Measurements from ENCODE around the gene ANKUB1.

ANKUB1 gene

GRCh38 chr3:149752788-149753136 lies 39.6 kb downstream of the ANKUB1 start:
- no peak for DNase-seq

DNA sequence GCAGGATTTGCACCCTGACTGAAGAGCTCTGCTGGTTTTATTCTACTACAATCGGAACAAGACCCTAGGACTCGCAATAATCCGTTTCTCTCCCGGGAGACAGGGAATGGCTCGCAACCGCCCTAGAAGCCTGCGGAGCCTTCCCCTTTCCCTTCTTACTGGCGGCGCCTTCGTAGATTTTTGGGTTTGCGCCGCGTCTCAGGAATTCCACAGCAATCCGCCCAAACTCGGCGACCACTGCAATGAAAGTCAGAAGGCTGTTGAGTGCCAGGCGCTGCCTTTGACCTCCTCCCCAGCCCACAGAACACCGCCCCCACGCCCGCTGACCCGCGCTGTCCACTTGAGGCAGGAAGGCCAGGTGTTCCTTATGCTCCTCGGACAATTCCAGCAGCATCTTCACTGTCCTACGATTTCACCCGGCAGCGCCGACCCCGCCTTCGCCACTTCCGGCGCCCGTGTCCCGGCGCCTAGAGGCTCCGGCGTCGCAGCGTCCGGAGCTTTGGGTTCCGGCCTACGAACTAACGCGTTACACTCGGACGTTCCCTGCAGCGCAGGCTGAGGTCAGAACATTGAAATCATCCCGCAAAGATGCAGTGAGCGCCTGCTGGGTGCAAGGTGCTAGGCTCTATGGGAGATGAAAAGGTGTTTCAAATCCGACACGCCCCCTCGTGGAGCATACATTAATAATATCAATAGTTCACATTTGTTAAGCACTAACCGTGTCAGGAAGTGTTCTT lies 40.1 kb downstream of the ANKUB1 start, which contains the start of gene COMMD2:
Gene COMMD2 (minus strand): TSS at position 439 of the 737 bp plus-strand sequence. CDS start 45 bp downstream, at position 394.
- peak; percentile 80 for DNase-seq

DNA sequence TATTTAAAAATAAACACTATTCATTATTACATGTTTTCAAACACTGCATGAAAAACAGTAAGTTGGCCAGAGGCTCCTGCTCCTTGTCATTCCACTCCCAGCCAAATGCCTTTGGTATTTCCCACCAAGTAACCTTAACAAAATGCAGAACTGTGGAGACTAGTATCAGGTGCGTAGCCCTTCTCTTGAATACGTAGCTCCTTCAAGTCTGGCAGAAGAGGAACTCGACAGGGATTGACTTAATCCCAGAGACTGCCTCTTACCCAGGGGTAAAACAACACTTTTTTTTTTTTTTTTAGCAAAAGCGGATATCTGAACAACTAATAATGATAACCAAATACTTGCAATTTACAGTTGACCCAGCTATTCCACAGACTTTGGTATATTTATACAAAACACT lies 40.8 kb downstream of the ANKUB1 start:
- DNase-seq = no peak

- no peak for DNase-seq
These were observed 47.7 kb downstream of the ANKUB1 start for GRCh38 chr3:149744606-149745005.

DNA sequence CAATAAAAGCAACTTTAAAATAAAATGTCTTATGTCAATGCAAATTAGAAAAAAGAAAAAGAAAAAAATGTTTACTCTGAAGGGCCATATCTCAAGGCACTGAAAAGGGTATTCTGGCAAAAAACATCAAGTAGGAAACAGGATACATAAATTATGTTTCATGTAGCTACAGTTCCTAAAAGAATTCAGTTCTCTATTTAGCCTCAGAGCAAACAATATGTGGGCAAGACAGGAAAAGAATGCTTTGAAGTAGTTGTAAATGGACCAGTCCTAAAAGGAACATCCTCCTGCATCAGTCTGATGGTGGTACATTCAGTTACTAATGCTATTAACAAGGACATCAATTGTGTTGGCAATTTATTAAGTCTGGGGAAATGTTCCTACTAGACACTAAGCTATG lies 48.2 kb downstream of the ANKUB1 start:
- DNase-seq = no peak

DNA sequence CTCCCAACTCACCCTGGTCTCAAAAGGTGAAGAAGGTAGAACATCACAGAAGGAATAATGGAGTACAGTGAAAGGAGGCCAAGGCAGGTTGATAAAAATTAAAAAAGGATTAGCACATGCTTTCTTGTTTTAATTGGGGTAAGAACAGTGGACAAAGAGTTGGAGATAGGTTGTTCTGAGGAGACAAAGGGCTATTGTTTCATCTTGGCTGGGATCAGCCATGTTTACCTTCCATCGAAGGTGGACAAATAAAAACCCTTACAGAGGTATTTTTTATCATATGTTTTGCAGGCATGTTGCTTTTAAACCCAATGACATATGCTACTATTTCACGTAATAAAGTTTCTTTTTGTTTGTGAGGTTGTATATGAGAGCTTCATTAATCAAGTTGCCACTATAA lies 53.0 kb downstream of the ANKUB1 start:
- DNase-seq = no peak

- no peak for DNase-seq
These were observed 53.5 kb downstream of the ANKUB1 start for GRCh38 chr3:149738876-149739275.

DNA sequence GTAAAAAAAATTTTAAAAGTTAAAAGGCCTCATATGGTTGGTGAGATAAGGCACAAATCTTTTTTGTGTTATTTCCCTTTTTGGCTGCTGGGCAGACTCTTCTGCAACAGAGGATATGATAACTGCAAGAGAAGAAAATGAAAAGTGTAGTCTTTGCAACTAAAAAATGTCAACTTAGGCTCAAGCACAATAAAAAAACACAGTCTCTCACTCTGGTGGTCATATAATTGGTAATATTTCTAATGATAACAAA lies 55.5 kb downstream of the ANKUB1 start:
- no peak for DNase-seq

GRCh38 chr3:149736175-149736952 lies 56.0 kb downstream of the ANKUB1 start:
- no peak for DNase-seq

DNA sequence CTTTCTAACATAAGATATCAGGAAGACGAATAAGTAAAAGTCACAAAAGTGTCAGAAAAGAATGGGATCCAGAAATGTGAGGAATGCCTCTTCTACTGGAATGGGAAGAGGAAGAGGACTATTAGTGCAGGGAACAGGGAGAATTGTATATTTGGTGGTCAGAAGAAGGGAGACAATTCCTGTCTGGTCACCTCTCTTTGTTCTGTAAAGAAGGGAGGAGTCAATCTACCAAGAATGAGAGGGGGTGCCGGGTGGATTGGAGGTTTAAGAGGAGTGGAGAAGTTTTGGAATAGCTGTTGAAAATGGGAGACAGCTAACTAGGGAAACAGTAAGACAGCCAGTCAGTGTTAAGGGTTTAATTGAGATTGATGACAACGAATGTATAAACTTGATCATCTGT lies 60.1 kb downstream of the ANKUB1 start:
- DNase-seq = no peak

GRCh38 chr3:149727656-149728055 lies 64.7 kb downstream of the ANKUB1 start:
- DNase-seq = no peak

DNA sequence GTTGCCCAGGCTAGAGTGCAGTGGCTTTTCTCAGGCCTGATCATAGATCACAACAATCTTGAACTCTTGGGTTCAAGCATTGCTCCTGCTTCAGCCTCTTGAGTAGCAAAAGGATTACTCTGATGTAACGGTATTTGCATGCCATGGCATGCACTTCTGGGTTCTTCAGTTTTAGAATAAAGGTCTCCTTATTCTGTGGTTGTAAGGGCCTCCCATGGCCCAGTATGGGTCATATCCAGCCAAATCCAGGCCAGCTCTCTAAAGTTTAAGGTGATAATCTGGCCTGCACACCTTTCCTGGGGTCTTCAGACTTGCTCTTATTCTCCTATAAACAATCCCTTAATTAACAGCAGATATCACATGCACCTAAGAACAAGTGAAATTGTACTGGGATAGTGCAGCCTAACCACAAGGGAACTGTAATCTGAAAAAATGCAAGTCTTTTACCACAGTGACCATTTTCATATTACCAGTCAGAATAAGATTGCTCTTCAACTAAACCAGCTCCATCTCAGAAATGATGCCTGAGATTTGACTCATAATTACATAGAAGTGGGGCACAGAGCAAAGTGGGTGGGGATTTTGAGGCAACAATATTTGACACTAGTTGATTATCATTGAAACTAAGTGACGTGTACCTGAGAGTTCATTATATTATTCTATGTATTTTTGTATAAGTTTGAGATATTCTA lies 65.5 kb downstream of the ANKUB1 start:
- no peak for DNase-seq

GRCh38 chr3:149723781-149724180 lies 68.6 kb downstream of the ANKUB1 start:
- DNase-seq = no peak

DNA sequence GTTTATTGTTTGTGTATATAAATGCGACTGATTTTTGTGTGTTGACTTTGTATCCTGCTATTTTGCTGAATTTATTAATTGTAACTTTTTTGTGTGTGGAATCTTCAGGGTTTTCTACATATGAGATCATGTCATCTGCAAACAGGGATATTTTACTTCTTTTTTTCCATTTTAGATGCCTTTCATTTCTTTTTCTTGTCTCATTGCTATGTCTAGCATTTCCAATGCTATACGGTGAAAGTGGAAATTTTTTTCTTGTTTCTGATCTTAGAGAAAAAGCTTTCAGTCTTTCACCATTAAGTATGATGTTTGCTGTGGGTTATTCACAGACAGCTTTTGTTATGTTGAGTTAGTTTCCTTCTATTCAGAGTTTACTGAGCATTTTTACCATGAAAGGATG lies 71.4 kb downstream of the ANKUB1 start:
- DNase-seq = no peak

- peak; percentile 60 for DNase-seq
These were observed 74.8 kb downstream of the ANKUB1 start for GRCh38 chr3:149717391-149718056.

DNA sequence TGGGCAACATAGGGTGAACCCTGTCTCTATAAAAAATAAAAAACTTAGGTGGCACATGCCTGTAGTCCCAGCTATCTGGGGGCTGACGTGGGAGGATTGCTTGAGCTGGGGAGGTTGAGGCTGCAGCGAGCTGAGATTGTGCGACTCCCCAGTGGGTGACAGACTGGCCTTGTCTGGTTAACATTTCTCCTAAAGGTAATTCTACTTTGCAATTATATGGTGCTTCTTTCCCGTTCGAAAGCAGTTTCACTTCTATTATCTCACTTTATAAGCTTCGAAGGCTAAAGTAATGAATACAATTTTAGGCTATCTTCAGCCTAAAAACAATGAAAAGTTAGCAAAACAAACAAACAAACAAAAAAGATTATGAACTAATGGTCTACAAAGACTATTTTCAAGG lies 75.4 kb downstream of the ANKUB1 start:
- DNase-seq = no peak

GRCh38 chr3:149715247-149715646 lies 77.1 kb downstream of the ANKUB1 start:
- no peak for DNase-seq

DNA sequence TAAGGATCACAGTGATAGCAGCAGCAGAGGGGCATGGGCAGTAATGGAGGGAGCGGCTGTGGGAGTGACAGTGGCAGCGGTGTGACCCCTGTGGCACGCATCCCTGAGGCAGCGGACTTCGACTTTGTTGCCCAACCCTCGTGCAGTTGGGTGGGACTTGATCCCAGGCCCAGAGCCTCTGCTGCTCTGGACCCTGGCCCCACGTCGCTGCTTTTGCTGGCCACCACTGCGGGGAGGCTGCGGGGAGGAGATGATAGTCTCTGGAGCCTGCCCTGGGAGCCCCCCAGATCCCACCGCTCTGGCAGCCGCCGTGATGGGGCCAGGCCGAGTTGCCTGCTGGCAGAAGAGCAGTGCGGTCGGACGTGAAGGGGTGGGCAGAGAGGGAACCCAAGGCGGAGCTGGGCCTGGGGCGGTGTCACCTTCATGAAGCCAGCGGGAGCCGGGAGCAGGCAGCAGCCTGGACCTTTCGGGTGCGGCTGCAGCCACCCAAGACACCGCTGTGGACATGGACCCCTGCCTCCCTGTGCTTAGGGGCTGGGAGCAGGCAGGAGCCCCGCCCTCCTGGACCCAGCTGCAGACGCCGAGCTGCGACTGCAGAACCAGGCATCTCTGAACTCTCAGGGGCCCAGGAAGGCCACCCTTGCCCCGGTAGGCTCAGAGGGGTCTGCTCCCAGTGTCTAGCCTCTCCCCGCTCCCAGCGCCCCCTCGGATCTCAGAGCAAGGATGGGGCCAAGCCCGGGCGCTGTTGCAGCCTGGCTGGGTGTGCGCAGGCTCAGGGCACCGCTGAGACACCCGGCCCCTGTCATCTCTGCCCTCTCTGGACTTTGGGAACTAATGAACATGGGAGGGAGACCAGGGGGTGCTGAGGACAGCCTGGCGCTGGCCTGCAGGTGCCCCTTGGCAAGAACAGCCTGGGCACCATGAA lies 78.4 kb downstream of the ANKUB1 start:
- no peak for DNase-seq
